ENCODE measurements around the gene SDR39U1.

SDR39U1 gene

DNA sequence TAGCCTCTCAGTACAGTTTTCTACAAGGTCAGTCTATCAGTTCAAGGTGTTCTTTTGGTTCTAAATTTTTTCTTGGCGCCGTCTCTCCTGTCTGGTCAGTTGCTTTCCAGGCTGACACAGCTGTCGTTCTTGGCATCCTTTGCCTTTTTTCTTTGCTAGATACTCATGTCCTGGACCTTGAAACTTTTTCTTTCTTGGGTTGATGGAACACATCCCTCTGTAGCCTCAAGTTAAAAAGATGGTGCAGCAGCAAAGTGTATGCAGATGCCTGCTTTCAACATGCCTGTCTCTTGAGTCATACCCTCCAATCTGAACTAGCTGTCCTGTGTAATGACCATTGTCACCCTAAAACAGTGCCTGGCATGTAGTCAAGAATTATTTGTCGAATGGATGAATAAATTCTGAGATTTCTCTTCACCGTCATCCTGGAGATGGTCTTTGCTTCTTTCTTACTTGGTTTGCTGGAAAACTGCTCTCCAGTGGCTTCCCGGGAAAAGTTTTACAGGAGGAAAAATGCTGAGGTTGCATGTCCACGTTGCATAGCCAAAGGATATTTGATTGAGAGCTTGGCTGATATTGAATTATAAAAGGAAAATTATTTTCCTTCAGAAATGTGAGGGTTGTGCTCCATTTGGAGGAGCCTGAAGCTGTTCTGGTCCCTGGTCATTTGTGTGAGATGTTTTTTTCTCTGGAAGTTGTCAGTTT is 39.1 kb downstream of the SDR39U1 start:
- no peaks in the 10 kb centered on the region for H3K9me3 ChIP-seq (replicated peaks in 1 of 11)
- no peaks in the 10 kb centered on the region for H3K27me3 ChIP-seq
- peaks cover 22 to 77% (median 66%) of the 10 kb centered on the region in 10 experiments for H3K4me1 ChIP-seq
- H3K36me3 ChIP-seq, result peaks cover 0 to 47% (median 20%) of the 10 kb centered on the region in 11 experiments; a peak in 16 of 22 replicates
- no peak overlapping the region for H3K4me3 ChIP-seq
- no peak for TF ChIP-seq Cebpa-rat (IDR thresholded peaks at IDR 0.05)
- no peak overlapping the region for H3K27ac ChIP-seq
- H3K9ac ChIP-seq, result no peak overlapping the region
- H4K20me1 ChIP-seq, result peaks cover 0 to 7% (median 0%) of the 10 kb centered on the region in 11 experiments; a peak in 3 of 22 replicates
- peak overlapping the region in 7 of 11 experiments; percentile 9 to 49 (median 30); a peak in 7 of 22 replicates for H3K4me2 ChIP-seq

DNA sequence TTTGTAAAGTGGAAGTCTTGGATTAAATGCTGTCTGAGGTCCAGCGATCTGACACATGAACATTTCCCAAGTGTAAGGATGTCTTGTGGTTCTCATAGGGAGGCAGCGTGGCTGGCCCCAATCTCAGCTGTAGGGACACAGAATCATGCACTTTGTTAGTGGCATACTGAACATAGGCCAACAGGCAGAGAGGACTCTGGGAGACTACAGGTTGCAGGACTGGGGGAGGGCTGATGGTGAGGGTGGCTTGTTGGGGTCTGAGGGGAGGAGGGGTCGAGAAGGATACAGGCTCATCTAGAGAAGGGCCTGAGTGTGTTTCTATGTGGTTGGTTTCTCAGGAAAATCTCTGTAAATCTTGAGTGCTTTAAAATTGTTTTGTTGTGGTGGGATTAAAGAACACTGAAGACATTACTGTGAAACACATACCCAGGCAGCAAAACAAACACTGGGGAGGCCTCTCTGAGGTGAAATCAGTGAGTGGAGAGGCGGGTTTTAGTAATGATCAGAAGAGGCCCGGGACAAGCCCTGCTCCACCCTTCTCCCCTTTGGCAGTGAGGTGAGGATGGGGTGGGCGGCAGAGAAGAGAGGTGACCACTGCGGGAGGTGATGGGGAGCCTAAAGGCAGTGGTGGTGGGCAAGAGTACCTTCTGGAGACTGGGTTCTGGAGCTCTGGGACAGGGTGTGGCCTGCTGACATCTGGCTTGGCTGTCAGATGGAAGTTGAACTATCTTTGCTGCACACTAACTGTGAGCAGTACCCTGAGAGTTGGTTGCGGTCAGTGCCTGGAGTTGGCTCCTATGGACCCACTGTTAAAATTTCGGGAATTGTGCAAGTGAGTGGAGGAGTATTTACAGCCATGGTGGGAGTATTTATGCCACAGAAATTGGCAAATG is 40.5 kb downstream of the SDR39U1 start:
- H3K9me3 ChIP-seq (replicated peaks in 1 of 11), result no peaks in the 10 kb centered on the region
- no peak overlapping the region for H3K27ac ChIP-seq
- peak overlapping the region; percentile 43 to 99 (median 96); a peak in 20 of 22 replicates for H3K4me2 ChIP-seq
- peak overlapping the region in 3 of 11 experiments; percentile 1 to 31 (median 2); a peak in 2 of 22 replicates for H3K9ac ChIP-seq
- H3K4me3 ChIP-seq, result no peak overlapping the region
- peaks cover 0 to 33% (median 10%) of the 10 kb centered on the region in 11 experiments; a peak in 12 of 22 replicates for H3K36me3 ChIP-seq
- H3K4me1 ChIP-seq, result peaks cover 36 to 75% (median 63%) of the 10 kb centered on the region in 10 experiments
- peaks cover 0 to 7% (median 0%) of the 10 kb centered on the region in 11 experiments; a peak in 3 of 22 replicates for H4K20me1 ChIP-seq
- TF ChIP-seq Cebpa-rat (IDR thresholded peaks at IDR 0.05), result no peak
- H3K27me3 ChIP-seq, result no peaks in the 10 kb centered on the region

GRCh38 chr14:24399999-24400718 is 42.4 kb downstream of the SDR39U1 start:
- Histone ChIP-seq H3K27ac (peak overlapping the region in 4 of 11 experiments; percentile 58 to 67 (median 66); a peak in 5 of 22 replicates), H3K36me3 (peaks cover 0 to 15% (median 1%) of the 10 kb centered on the region in 11 experiments; a peak in 7 of 22 replicates), H3K9ac (peak overlapping the region in 9 of 11 experiments; percentile 67 to 80 (median 74); a peak in 17 of 22 replicates), H3K9me3 (replicated peaks in 1 of 11) (no peaks in the 10 kb centered on the region), H3K4me1 (peaks cover 54 to 87% (median 78%) of the 10 kb centered on the region in 10 experiments), H3K4me3 (peak overlapping the region; percentile 49 to 78 (median 68); a peak in 18 of 20 replicates), H4K20me1 (peaks cover 0 to 7% (median 0%) of the 10 kb centered on the region in 11 experiments; a peak in 3 of 22 replicates), H3K27me3 (no peaks in the 10 kb centered on the region), H3K4me2 (peak overlapping the region; percentile 92 to 99 (median 96))
- no peak for TF ChIP-seq Cebpa-rat (IDR thresholded peaks at IDR 0.05)

- H3K27ac ChIP-seq, result peak overlapping the region in 10 of 11 experiments; percentile 25 to 67 (median 60); a peak in 16 of 22 replicates
- H3K4me1 ChIP-seq, result peaks cover 55 to 83% (median 78%) of the 10 kb centered on the region in 10 experiments
- H3K4me3 ChIP-seq, result peak overlapping the region; percentile 49 to 78 (median 68)
- H3K36me3 ChIP-seq, result peaks cover 0 to 10% (median 0%) of the 10 kb centered on the region in 11 experiments; a peak in 7 of 22 replicates
- peak overlapping the region; percentile 92 to 99 (median 96) for H3K4me2 ChIP-seq
- H4K20me1 ChIP-seq, result peaks cover 0 to 7% (median 0%) of the 10 kb centered on the region in 11 experiments; a peak in 3 of 22 replicates
- TF ChIP-seq Cebpa-rat (IDR thresholded peaks at IDR 0.05), result no peak
- peak overlapping the region; percentile 67 to 80 (median 74); a peak in 21 of 22 replicates for H3K9ac ChIP-seq
- H3K9me3 ChIP-seq (replicated peaks in 1 of 11), result no peaks in the 10 kb centered on the region
- H3K27me3 ChIP-seq, result no peaks in the 10 kb centered on the region
Measured at GRCh38 chr14:24399447-24399822, 43.1 kb downstream of the SDR39U1 start.

DNA sequence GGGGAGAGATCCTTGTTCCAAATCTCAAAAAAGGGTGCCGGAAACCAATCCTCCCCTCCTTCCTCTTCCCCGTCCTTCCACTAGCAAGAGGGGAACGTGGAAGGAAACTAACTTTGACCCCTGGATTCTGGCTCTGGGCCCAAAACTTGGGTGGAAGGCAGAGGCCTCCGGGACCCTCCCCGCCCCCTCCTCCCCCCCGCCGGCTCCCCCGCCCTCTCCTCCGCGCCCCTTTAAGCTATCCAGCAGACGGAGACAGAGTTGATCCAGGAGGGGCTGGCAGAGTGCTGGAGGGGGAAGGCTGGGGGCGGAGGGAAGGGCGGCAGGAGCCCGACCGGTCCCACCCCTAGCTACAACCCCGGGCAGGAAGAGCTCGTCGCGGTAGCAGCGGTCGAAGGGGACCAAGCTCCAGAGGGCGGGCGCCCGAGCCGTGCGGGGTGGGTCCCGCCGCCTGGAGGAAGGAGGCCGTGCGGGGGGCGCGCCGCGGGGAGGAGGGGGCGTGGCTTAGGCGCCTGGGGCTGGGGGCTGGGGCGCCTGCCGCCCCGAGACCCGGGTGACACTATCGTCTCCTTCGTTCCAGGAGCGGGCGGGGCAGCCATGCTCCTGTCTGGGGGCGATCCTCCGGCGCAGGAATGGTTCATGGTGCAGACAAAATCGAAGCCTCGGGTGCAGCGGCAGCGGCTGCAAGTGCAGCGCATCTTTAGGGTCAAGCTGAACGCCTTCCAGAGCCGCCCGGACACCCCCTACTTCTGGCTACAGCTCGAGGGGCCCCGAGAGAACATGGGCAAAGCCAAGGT is 43.7 kb downstream of the SDR39U1 start, which contains the start of gene NYNRIN:
Gene NYNRIN (plus strand): TSS at position 351 of the 794 bp plus-strand sequence. CDS start 244 bp downstream, at position 595.
- Histone ChIP-seq H3K36me3 (peaks cover 0 to 10% (median 0%) of the 10 kb centered on the region in 11 experiments; a peak in 3 of 22 replicates), H3K4me1 (peaks cover 55 to 80% (median 72%) of the 10 kb centered on the region in 10 experiments), H3K9ac (peak within 1 kb of the TSS; percentile 67 to 80 (median 74)), H3K4me2 (peak within 1 kb of the TSS; percentile 92 to 99 (median 96)), H3K27ac (peak within 1 kb of the TSS in 10 of 11 experiments; percentile 25 to 71 (median 63); a peak in 18 of 22 replicates), H3K27me3 (no peaks in the 10 kb centered on the region), H3K4me3 (peak within 1 kb of the TSS; percentile 49 to 78 (median 68)), H4K20me1 (peaks cover 0 to 7% (median 0%) of the 10 kb centered on the region in 11 experiments; a peak in 3 of 22 replicates), H3K9me3 (replicated peaks in 1 of 11) (no peaks in the 10 kb centered on the region)
- TF ChIP-seq Cebpa-rat (IDR thresholded peaks at IDR 0.05), result no peak

- H3K4me3 ChIP-seq, result peak overlapping the region in 4 of 10 experiments; percentile 7 to 78 (median 45); a peak in 3 of 20 replicates
- H3K9ac ChIP-seq, result peak overlapping the region in 9 of 11 experiments; percentile 9 to 80 (median 48); a peak in 15 of 22 replicates
- peaks cover 0 to 9% (median 0%) of the 10 kb centered on the region in 11 experiments; a peak in 3 of 22 replicates for H3K36me3 ChIP-seq
- peak overlapping the region; percentile 52 to 99 (median 78) for H3K4me2 ChIP-seq
- H3K4me1 ChIP-seq, result peaks cover 55 to 74% (median 69%) of the 10 kb centered on the region in 10 experiments
- H3K27ac ChIP-seq, result peak overlapping the region in 9 of 11 experiments; percentile 27 to 71 (median 64); a peak in 14 of 22 replicates
- no peaks in the 10 kb centered on the region for H3K27me3 ChIP-seq
- no peaks in the 10 kb centered on the region for H3K9me3 ChIP-seq (replicated peaks in 1 of 11)
- TF ChIP-seq Cebpa-rat (IDR thresholded peaks at IDR 0.05), result no peak
- peaks cover 0 to 7% (median 0%) of the 10 kb centered on the region in 11 experiments; a peak in 3 of 22 replicates for H4K20me1 ChIP-seq
Measured at GRCh38 chr14:24398293-24398652, 44.3 kb downstream of the SDR39U1 start.
